WTC11 (cell line): ENCODE results near the gene POLR2L. TPM values are rescaled to one million over a fixed set of nuclear protein-coding genes. Genes with fewer than 3 reads are reported as not detected.
A peak's percentile ranks its signal among the peaks of the same experiment; 100 is the strongest.

Source experiments
- ATAC-seq: fragments of 200-7000 bp; cut with Tn5 transposase; 2 replicates; pipeline ENCODE4 v1.10.0; 2021; ENCODE audit warnings: mild to moderate bottlenecking, moderate library complexity
- CTCF ChIA-PET: fragments of 300-600 bp; sonication (Branson Sonifier 250); formaldehyde crosslinking; loops from one replicate; lab custom pipeline; 2021; ENCODE audit warnings: antibody characterized with exemption; lab: Charles Lee
- POLR2A ChIA-PET: fragments of 350-600 bp; sonication (Branson Sonifier 250); formaldehyde crosslinking; loops from one replicate; lab custom pipeline; 2021; ENCODE audit warnings: antibody characterized with exemption; lab: Charles Lee
- DNase-seq: peaks from one replicate; pipeline ENCODE4 v3.0.0; 2021; ENCODE audit warnings: low spot score
- H3K27ac Mint-ChIP-seq: 2 replicates; pipeline ENCODE4 v1.8.0; 2021; ENCODE audit warnings: mixed read lengths
- H3K27me3 Mint-ChIP-seq: 2 replicates; pipeline ENCODE4 v1.8.0; 2021; ENCODE audit warnings: low read depth, mild to moderate bottlenecking, moderate library complexity, mixed read lengths
- H3K36me3 Mint-ChIP-seq: 2 replicates; pipeline ENCODE4 v1.8.0; 2021; ENCODE audit warnings: mixed read lengths
- H3K4me1 Mint-ChIP-seq: 2 replicates; pipeline ENCODE4 v1.8.0; 2022; ENCODE audit warnings: mixed read lengths
- H3K4me3 Mint-ChIP-seq: 2 replicates; pipeline ENCODE4 v1.8.0; 2021; ENCODE audit warnings: mild to moderate bottlenecking, moderate library complexity, mixed read lengths
- H3K9me3 Mint-ChIP-seq: 2 replicates; pipeline ENCODE4 v1.8.0; 2021; ENCODE audit warnings: mixed read lengths
- ATF1 ChIP-seq: sonication (generic); formaldehyde crosslinking; IDR thresholded peaks from 2 replicates; pipeline ENCODE4 v1.8.1; 2023; ENCODE audit warnings: mild to moderate bottlenecking, moderate library complexity, missing genetic modification reagents
- ATF3 ChIP-seq: sonication (generic); formaldehyde crosslinking; conservative IDR thresholded peaks from 2 replicates; pipeline ENCODE4 v1.8.1; 2022; ENCODE audit warnings: mild to moderate bottlenecking, missing genetic modification reagents
- E2F5 ChIP-seq: sonication (generic); formaldehyde crosslinking; IDR thresholded peaks from 2 replicates; pipeline ENCODE4 v1.8.1; 2022; ENCODE audit warnings: mild to moderate bottlenecking, moderate library complexity, missing genetic modification reagents
- EMX1 ChIP-seq: fragments of 250-450 bp; sonication (Bioruptor Pico); IDR thresholded peaks from 2 replicates; pipeline ENCODE4 v1.8.0; 2021; ENCODE audit warnings: mild to moderate bottlenecking
- FOXJ3 ChIP-seq: sonication (generic); formaldehyde crosslinking; IDR thresholded peaks from 2 replicates; pipeline ENCODE4 v1.9.0; 2021; ENCODE audit warnings: missing genetic modification reagents, mild to moderate bottlenecking, borderline replicate concordance
- IRF1 ChIP-seq: sonication (generic); formaldehyde crosslinking; IDR thresholded peaks from 2 replicates; pipeline ENCODE4 v1.8.0; 2023; ENCODE audit warnings: missing genetic modification reagents
- JAZF1 ChIP-seq: fragments of 250-450 bp; sonication (Bioruptor Pico); IDR thresholded peaks from 2 replicates; pipeline ENCODE4 v1.9.0; 2021; ENCODE audit warnings: moderate library complexity, mild to moderate bottlenecking, inconsistent platforms
- JUN ChIP-seq: sonication (generic); formaldehyde crosslinking; IDR thresholded peaks from 2 replicates; pipeline ENCODE4 v1.8.0; 2023; ENCODE audit warnings: mild to moderate bottlenecking, missing genetic modification reagents
- KAT7 ChIP-seq: sonication (generic); formaldehyde crosslinking; IDR thresholded peaks from 2 replicates; pipeline ENCODE4 v1.8.1; 2023; ENCODE audit warnings: missing genetic modification reagents, mild to moderate bottlenecking, borderline replicate concordance
- SOX15 ChIP-seq: fragments of 250-450 bp; sonication (Bioruptor Pico); IDR thresholded peaks from 2 replicates; pipeline ENCODE4 v1.9.0; 2021; ENCODE audit warnings: mild to moderate bottlenecking
- SP1 ChIP-seq: sonication (generic); formaldehyde crosslinking; conservative IDR thresholded peaks from 2 replicates; pipeline ENCODE4 v1.8.1; 2022; ENCODE audit warnings: missing genetic modification reagents
- USF1 ChIP-seq: sonication (generic); formaldehyde crosslinking; IDR thresholded peaks from 2 replicates; pipeline ENCODE4 v1.8.0; 2022; ENCODE audit warnings: mild to moderate bottlenecking, missing genetic modification reagents
- ZNF121 ChIP-seq: sonication (generic); formaldehyde crosslinking; IDR thresholded peaks from 2 replicates; pipeline ENCODE4 v1.8.0; 2023; ENCODE audit warnings: missing genetic modification reagents
- ZNF263 ChIP-seq: sonication (generic); formaldehyde crosslinking; IDR thresholded peaks from 2 replicates; pipeline ENCODE4 v1.8.1; 2022; ENCODE audit warnings: low read depth, mild to moderate bottlenecking, moderate library complexity, missing genetic modification reagents
- ZNF317 ChIP-seq: sonication (generic); formaldehyde crosslinking; IDR thresholded peaks from 2 replicates; pipeline ENCODE4 v1.8.1; 2023; ENCODE audit warnings: low read depth, mild to moderate bottlenecking, moderate library complexity, missing genetic modification reagents, borderline replicate concordance
- ZNF416 ChIP-seq: fragments of 250-450 bp; sonication (Bioruptor Pico); IDR thresholded peaks from 2 replicates; pipeline ENCODE4 v1.9.0; 2021; ENCODE audit warnings: mild to moderate bottlenecking, inconsistent platforms
- ZSCAN18 ChIP-seq: fragments of 250-450 bp; sonication (Bioruptor Pico); IDR thresholded peaks from 2 replicates; pipeline ENCODE4 v2.1.2; 2022; ENCODE audit warnings: mild to moderate bottlenecking, moderate library complexity
- total RNA-seq: library from RNA; stranded (reverse); gene quantifications from 3 replicates; pipeline ENCODE4 v1.2.3, GENCODE V29; 2021
- TF ChIP-seq, protein P1 (sequence below): fragments of 250-450 bp; sonication (Bioruptor Pico); IDR thresholded peaks from 2 replicates; pipeline ENCODE4 v1.9.0; 2021; ENCODE audit warnings: mild to moderate bottlenecking
- TF ChIP-seq, protein P2 (sequence below): sonication (generic); formaldehyde crosslinking; IDR thresholded peaks from 2 replicates; pipeline ENCODE4 v1.8.1; 2023; ENCODE audit warnings: mild to moderate bottlenecking, moderate library complexity, missing genetic modification reagents
- TF ChIP-seq, protein P3 (sequence below): fragments of 250-450 bp; sonication (Bioruptor Pico); IDR thresholded peaks from 2 replicates; pipeline ENCODE4 v1.9.0; 2021; ENCODE audit warnings: mild to moderate bottlenecking
- TF ChIP-seq, protein P4 (sequence below): sonication (generic); formaldehyde crosslinking; IDR thresholded peaks from 2 replicates; pipeline ENCODE4 v1.8.1; 2023; ENCODE audit warnings: mild to moderate bottlenecking, missing genetic modification reagents, moderate library complexity

Gene POLR2L
- total RNA-seq, 1 experiment from 2014 or later: 152 TPM

GRCh38 chr11:839280-839623 is 3.1 kb downstream of the POLR2L start:
- DNase-seq (no peak), ATAC-seq (no peak)
- H3K4me1 Mint-ChIP-seq: peaks cover 20% of the 10 kb centered on the region
- H3K36me3 Mint-ChIP-seq: peaks cover 13% of the 10 kb centered on the region
- no peaks in the 10 kb centered on the region for H3K9me3 Mint-ChIP-seq
- POLR2A ChIA-PET: interaction anchor here (1.6 kb wide), 1 partner anchor 11 kb away, joined by 5 read pairs; the partner anchor contains the start of gene CRACR2B
- no peak overlapping the region for H3K4me3 Mint-ChIP-seq
- H3K27me3 Mint-ChIP-seq: no peaks in the 10 kb centered on the region
- CTCF ChIA-PET: interaction anchor here (1.3 to 5.9 kb wide), 4 partner anchors 8 to 10 kb away, joined by 3 to 82 read pairs (median 10); partner anchors contain the start of genes CD151 and CRACR2B
- TF ChIP-seq ZNF263 (CRISPR knock-in tag) (no peak), IRF1 (CRISPR knock-in tag) (0 out of 2 replicates have a peak, but pooled peaks have one; percentile 32), SP1 (no peak), ATF1 (CRISPR knock-in tag) (no peak)
- H3K27ac Mint-ChIP-seq: no peak overlapping the region

GRCh38 chr11:838441-839279 is 3.7 kb downstream of the POLR2L start:
- ATAC-seq (peak; percentile 32), DNase-seq (peak; percentile 56)
- H3K36me3 Mint-ChIP-seq: peaks cover 13% of the 10 kb centered on the region
- ChIA-PET POLR2A (interaction anchor here (0.5 to 1.0 kb wide), 2 partner anchors 10 to 33 kb away, joined by 3 to 4 read pairs; no protein-coding TSS in a partner anchor), CTCF (interaction anchor here (0.6 to 2.2 kb wide), 7 partner anchors 9 to 216 kb away, joined by 3 to 16 read pairs (median 4); partner anchors contain the start of genes CRACR2B and PNPLA2)
- H3K4me1 Mint-ChIP-seq: peaks cover 26% of the 10 kb centered on the region
- no peak overlapping the region for H3K27ac Mint-ChIP-seq
- H3K9me3 Mint-ChIP-seq: no peaks in the 10 kb centered on the region
- H3K27me3 Mint-ChIP-seq: peaks cover 3% of the 10 kb centered on the region; the same call in 1 of the 2 replicates
- H3K4me3 Mint-ChIP-seq: no peak overlapping the region
- TF ChIP-seq JAZF1 (CRISPR knock-in tag) (no peak), ATF3 (no peak), ZNF121 (CRISPR knock-in tag) (0 out of 2 replicates have a peak, but pooled peaks have one; percentile 6), FOXJ3 (CRISPR knock-in tag) (no peak), ZSCAN18 (CRISPR knock-in tag) (no peak), ZNF416 (CRISPR knock-in tag) (no peak), USF1 (CRISPR knock-in tag) (peak; percentile 67), KAT7 (CRISPR knock-in tag) (no peak), JUN (CRISPR knock-in tag) (no peak), SOX15 (CRISPR knock-in tag) (no peak), E2F5 (CRISPR knock-in tag) (no peak), ZNF263 (CRISPR knock-in tag) (no peak), ZNF317 (CRISPR knock-in tag) (no peak), EMX1 (no peak)
- TF ChIP-seq, protein P1, sequence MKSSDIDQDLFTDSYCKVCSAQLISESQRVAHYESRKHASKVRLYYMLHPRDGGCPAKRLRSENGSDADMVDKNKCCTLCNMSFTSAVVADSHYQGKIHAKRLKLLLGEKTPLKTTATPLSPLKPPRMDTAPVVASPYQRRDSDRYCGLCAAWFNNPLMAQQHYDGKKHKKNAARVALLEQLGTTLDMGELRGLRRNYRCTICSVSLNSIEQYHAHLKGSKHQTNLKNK (CRISPR knock-in tag): no peak
- TF ChIP-seq, protein P2, sequence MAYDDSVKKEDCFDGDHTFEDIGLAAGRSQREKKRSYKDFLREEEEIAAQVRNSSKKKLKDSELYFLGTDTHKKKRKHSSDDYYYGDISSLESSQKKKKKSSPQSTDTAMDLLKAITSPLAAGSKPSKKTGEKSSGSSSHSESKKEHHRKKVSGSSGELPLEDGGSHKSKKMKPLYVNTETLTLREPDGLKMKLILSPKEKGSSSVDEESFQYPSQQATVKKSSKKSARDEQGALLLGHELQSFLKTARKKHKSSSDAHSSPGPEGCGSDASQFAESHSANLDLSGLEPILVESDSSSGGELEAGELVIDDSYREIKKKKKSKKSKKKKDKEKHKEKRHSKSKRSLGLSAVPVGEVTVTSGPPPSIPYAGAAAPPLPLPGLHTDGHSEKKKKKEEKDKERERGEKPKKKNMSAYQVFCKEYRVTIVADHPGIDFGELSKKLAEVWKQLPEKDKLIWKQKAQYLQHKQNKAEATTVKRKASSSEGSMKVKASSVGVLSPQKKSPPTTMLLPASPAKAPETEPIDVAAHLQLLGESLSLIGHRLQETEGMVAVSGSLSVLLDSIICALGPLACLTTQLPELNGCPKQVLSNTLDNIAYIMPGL: no peak
- TF ChIP-seq, protein P3, sequence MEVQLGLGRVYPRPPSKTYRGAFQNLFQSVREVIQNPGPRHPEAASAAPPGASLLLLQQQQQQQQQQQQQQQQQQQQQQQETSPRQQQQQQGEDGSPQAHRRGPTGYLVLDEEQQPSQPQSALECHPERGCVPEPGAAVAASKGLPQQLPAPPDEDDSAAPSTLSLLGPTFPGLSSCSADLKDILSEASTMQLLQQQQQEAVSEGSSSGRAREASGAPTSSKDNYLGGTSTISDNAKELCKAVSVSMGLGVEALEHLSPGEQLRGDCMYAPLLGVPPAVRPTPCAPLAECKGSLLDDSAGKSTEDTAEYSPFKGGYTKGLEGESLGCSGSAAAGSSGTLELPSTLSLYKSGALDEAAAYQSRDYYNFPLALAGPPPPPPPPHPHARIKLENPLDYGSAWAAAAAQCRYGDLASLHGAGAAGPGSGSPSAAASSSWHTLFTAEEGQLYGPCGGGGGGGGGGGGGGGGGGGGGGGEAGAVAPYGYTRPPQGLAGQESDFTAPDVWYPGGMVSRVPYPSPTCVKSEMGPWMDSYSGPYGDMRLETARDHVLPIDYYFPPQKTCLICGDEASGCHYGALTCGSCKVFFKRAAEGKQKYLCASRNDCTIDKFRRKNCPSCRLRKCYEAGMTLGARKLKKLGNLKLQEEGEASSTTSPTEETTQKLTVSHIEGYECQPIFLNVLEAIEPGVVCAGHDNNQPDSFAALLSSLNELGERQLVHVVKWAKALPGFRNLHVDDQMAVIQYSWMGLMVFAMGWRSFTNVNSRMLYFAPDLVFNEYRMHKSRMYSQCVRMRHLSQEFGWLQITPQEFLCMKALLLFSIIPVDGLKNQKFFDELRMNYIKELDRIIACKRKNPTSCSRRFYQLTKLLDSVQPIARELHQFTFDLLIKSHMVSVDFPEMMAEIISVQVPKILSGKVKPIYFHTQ (CRISPR knock-in tag): no peak
- TF ChIP-seq, protein P4, sequence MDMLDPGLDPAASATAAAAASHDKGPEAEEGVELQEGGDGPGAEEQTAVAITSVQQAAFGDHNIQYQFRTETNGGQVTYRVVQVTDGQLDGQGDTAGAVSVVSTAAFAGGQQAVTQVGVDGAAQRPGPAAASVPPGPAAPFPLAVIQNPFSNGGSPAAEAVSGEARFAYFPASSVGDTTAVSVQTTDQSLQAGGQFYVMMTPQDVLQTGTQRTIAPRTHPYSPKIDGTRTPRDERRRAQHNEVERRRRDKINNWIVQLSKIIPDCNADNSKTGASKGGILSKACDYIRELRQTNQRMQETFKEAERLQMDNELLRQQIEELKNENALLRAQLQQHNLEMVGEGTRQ (CRISPR knock-in tag): peak; percentile 46
